ENCODE results near the gene SLX4.

DNA sequence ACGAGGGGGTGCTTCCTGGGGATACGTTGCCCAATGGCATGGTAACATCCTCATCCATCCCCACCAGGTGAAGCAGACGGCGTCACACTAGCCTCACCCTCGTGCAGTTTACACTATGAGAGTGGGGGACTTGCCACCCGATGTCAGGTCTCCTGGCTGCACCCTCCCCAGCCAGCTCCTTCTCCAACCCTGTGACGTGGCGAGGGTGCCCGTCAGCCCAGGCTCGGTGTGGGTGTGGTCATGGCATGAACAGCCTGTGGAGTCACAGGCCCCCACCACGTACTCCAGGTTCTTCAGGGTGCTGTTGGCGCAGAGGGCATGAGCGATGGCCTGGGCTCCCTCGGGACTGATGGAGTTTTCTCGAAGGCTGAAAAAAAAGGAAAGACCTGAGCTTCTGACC is 62.5 kb downstream of the SLX4 start:
- TF ChIP-seq JUND (IDR thresholded peaks at IDR 0.05; ENCODE audit: borderline replicate concordance, low read depth, low read length) (no peak), JUND (tag; IDR thresholded peaks at IDR 0.05; ENCODE audit: borderline replicate concordance, low read depth, low read length) (no peak), HEY1 (CRISPR knock-in tag; IDR thresholded peaks at IDR 0.05; ENCODE audit: borderline replicate concordance) (no peak), TAF1 (IDR thresholded peaks at IDR 0.05; ENCODE audit: control insufficient read depth, extremely low read depth, insufficient read depth, low read length, severe bottlenecking) (no peak)
- TF ChIP-seq, protein P1, sequence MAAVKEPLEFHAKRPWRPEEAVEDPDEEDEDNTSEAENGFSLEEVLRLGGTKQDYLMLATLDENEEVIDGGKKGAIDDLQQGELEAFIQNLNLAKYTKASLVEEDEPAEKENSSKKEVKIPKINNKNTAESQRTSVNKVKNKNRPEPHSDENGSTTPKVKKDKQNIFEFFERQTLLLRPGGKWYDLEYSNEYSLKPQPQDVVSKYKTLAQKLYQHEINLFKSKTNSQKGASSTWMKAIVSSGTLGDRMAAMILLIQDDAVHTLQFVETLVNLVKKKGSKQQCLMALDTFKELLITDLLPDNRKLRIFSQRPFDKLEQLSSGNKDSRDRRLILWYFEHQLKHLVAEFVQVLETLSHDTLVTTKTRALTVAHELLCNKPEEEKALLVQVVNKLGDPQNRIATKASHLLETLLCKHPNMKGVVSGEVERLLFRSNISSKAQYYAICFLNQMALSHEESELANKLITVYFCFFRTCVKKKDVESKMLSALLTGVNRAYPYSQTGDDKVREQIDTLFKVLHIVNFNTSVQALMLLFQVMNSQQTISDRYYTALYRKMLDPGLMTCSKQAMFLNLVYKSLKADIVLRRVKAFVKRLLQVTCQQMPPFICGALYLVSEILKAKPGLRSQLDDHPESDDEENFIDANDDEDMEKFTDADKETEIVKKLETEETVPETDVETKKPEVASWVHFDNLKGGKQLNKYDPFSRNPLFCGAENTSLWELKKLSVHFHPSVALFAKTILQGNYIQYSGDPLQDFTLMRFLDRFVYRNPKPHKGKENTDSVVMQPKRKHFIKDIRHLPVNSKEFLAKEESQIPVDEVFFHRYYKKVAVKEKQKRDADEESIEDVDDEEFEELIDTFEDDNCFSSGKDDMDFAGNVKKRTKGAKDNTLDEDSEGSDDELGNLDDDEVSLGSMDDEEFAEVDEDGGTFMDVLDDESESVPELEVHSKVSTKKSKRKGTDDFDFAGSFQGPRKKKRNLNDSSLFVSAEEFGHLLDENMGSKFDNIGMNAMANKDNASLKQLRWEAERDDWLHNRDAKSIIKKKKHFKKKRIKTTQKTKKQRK (IDR thresholded peaks at IDR 0.05; ENCODE audit: borderline replicate concordance, low read depth, low read length) = no peak
